Smooth muscle cell (in vitro differentiated cells): ENCODE measurements around the gene EMD. TPM values are rescaled to one million over a fixed set of nuclear protein-coding genes. Genes with fewer than 3 reads are reported as not detected.

Source experiments
- DNase-seq: peaks from one replicate; lab custom pipeline; 2025; ENCODE audit not compliant: unreplicated experiment; lab: John Stamatoyannopoulos, UW
- H2AFZ ChIP-seq: fragments of 200-600 bp; sonication (generic); 2 replicates; pipeline ENCODE4 v1.6.0; 2016; ENCODE audit warnings: antibody characterized with exemption, low read depth, mild to moderate bottlenecking
- H3F3A ChIP-seq: fragments of 200-600 bp; sonication (generic); 2 replicates; pipeline ENCODE4 v1.6.0; 2017; ENCODE audit warnings: antibody characterized with exemption, low read depth
- H3K27ac ChIP-seq: fragments of 200-600 bp; sonication (generic); 2 replicates; pipeline ENCODE4 v1.5.1; 2016; ENCODE audit warnings: low read depth, mild to moderate bottlenecking
- H3K27me3 ChIP-seq: fragments of 200-600 bp; sonication (generic); 2 replicates; pipeline ENCODE4 v1.6.1; 2016; ENCODE audit warnings: low read depth, mild to moderate bottlenecking
- H3K36me3 ChIP-seq: fragments of 200-600 bp; sonication (generic); 2 replicates; pipeline ENCODE4 v1.5.1; 2016; ENCODE audit warnings: low read depth
- H3K4me1 ChIP-seq: fragments of 200-600 bp; sonication (generic); 2 replicates; pipeline ENCODE4 v1.5.1; 2016; ENCODE audit warnings: low read depth
- H3K4me2 ChIP-seq: fragments of 200-600 bp; sonication (generic); 2 replicates; pipeline ENCODE4 v1.6.0; 2016; ENCODE audit warnings: mild to moderate bottlenecking
- H3K4me3 ChIP-seq: fragments of 200-600 bp; sonication (generic); 2 replicates; pipeline ENCODE4 v1.5.1; 2016; ENCODE audit warnings: mild to moderate bottlenecking
- H3K79me2 ChIP-seq: fragments of 200-600 bp; sonication (generic); 2 replicates; pipeline ENCODE4 v1.6.0; 2016; ENCODE audit warnings: low read depth, mild to moderate bottlenecking
- H3K9ac ChIP-seq: fragments of 200-600 bp; sonication (generic); 2 replicates; pipeline ENCODE4 v1.6.0; 2016; ENCODE audit warnings: low read depth
- H3K9me3 ChIP-seq: fragments of 200-600 bp; sonication (generic); replicated peaks from 2 replicates; pipeline ENCODE4 v1.5.1; 2016; ENCODE audit warnings: low read depth
- H4K20me1 ChIP-seq: fragments of 200-600 bp; sonication (generic); 2 replicates; pipeline ENCODE4 v1.6.0; 2016; ENCODE audit warnings: low read depth
- CTCF ChIP-seq: fragments of 200-600 bp; sonication (generic); IDR thresholded peaks from 2 replicates; pipeline ENCODE4 v1.5.1; 2017; ENCODE audit warnings: borderline replicate concordance, mild to moderate bottlenecking, antibody characterized with exemption; ENCODE audit not compliant: insufficient read depth, poor library complexity, severe bottlenecking
- WGBS: methylation state at CpG from one replicate; pipeline ENCODE4 v1.1.7; 2016; ENCODE audit warnings: low lambda C conversion rate; 5-methylcytosine and 5-hydroxymethylcytosine counted together
- polyA plus RNA-seq: library from polyadenylated mRNA; unstranded; fragments of >200 nt; fragmentation: Nextera tagmentation; extraction: Ambion mirVana; gene quantifications from 2 replicates; pipeline ENCODE4 v1.2.1, GENCODE V29; 2016
- total RNA-seq: library from RNA; depleted of rRNA; stranded (reverse); fragments of >200 nt; gene quantifications from 2 replicates; pipeline ENCODE4 v1.2.3, GENCODE V29; 2014

Gene EMD
- total and polyA plus RNA-seq, 2 experiments from 2014 or later, result 61.4 to 63.9 TPM

- H3K4me2 ChIP-seq, result no peak overlapping the region
- no peak overlapping the region for H2AFZ ChIP-seq
- H4K20me1 ChIP-seq, result peaks cover 61% of the 10 kb centered on the region
- no peaks in the 10 kb centered on the region for H3K27me3 ChIP-seq
- H3K4me1 ChIP-seq, result no peaks in the 10 kb centered on the region
- H3K36me3 ChIP-seq, result no peaks in the 10 kb centered on the region
- TF ChIP-seq CTCF, result no peak
- no peak overlapping the region for H3K9ac ChIP-seq
- H3K27ac ChIP-seq, result no peak overlapping the region
- H3K4me3 ChIP-seq, result no peak overlapping the region
- no peak for DNase-seq
- no peaks in the 10 kb centered on the region for H3F3A ChIP-seq
- 85% methylated on average over 7 of the region's 7 CpGs for WGBS
- H3K9me3 ChIP-seq, result no peaks in the 10 kb centered on the region
- H3K79me2 ChIP-seq, result no peaks in the 10 kb centered on the region
Measured at GRCh38 chrX:154348114-154348531, 31.0 kb upstream of the EMD start.

GRCh38 chrX:154348646-154349358 lies 30.3 kb upstream of the EMD start:
- no peak for DNase-seq
- H4K20me1 ChIP-seq, result peaks cover 68% of the 10 kb centered on the region
- H3K4me2 ChIP-seq, result no peak overlapping the region
- no peak overlapping the region for H3K4me3 ChIP-seq
- H3K27me3 ChIP-seq, result no peaks in the 10 kb centered on the region
- H3K9me3 ChIP-seq, result no peaks in the 10 kb centered on the region
- no peaks in the 10 kb centered on the region for H3F3A ChIP-seq
- H3K9ac ChIP-seq, result no peak overlapping the region
- no peaks in the 10 kb centered on the region for H3K4me1 ChIP-seq
- no peak overlapping the region for H3K27ac ChIP-seq
- WGBS, result 91% methylated on average over 7 of the region's 24 CpGs
- TF ChIP-seq CTCF, result no peak
- no peak overlapping the region for H2AFZ ChIP-seq
- no peaks in the 10 kb centered on the region for H3K79me2 ChIP-seq
- H3K36me3 ChIP-seq, result no peaks in the 10 kb centered on the region

- Histone ChIP-seq H3K4me1 (no peaks in the 10 kb centered on the region), H3K9ac (no peak overlapping the region), H3K27ac (no peak overlapping the region), H3K36me3 (no peaks in the 10 kb centered on the region), H3K79me2 (no peaks in the 10 kb centered on the region), H3K4me3 (no peak overlapping the region), H3F3A (no peaks in the 10 kb centered on the region), H2AFZ (no peak overlapping the region), H3K9me3 (no peaks in the 10 kb centered on the region), H4K20me1 (peaks cover 74% of the 10 kb centered on the region), H3K27me3 (no peaks in the 10 kb centered on the region), H3K4me2 (no peak overlapping the region)
- WGBS, result 88% methylated on average over 18 of the region's 19 CpGs
- DNase-seq, result no peak
- no peak for TF ChIP-seq CTCF
Measured at GRCh38 chrX:154349359-154349935, 29.6 kb upstream of the EMD start.

GRCh38 chrX:154349979-154350378 lies 29.1 kb upstream of the EMD start:
- H3K4me3 ChIP-seq, result no peak overlapping the region
- no peak for TF ChIP-seq CTCF
- H3K9ac ChIP-seq, result no peak overlapping the region
- H3K27me3 ChIP-seq, result no peaks in the 10 kb centered on the region
- peaks cover 79% of the 10 kb centered on the region for H4K20me1 ChIP-seq
- H2AFZ ChIP-seq, result no peak overlapping the region
- H3F3A ChIP-seq, result no peaks in the 10 kb centered on the region
- 91% methylated on average over 15 of the region's 15 CpGs for WGBS
- no peak for DNase-seq
- no peaks in the 10 kb centered on the region for H3K36me3 ChIP-seq
- H3K79me2 ChIP-seq, result no peaks in the 10 kb centered on the region
- H3K27ac ChIP-seq, result no peak overlapping the region
- H3K9me3 ChIP-seq, result no peaks in the 10 kb centered on the region
- no peak overlapping the region for H3K4me2 ChIP-seq
- no peaks in the 10 kb centered on the region for H3K4me1 ChIP-seq
